Stimulated activated CD8-positive, alpha-beta memory T cell treated with anti-CD3 and anti-CD28 coated beads, Interleukin-2, amount 100 ng/mL, for 48 hours (primary cell): ENCODE results near the gene NDUFB10.

ENCODE experiments used
- DNase-seq, 2 donors: peaks; one replicate each; pipeline ENCODE4 v3.0.0-alpha.2; 2020; ENCODE audit warnings: low read depth in 2 of 2

The NDUFB10 gene

DNA sequence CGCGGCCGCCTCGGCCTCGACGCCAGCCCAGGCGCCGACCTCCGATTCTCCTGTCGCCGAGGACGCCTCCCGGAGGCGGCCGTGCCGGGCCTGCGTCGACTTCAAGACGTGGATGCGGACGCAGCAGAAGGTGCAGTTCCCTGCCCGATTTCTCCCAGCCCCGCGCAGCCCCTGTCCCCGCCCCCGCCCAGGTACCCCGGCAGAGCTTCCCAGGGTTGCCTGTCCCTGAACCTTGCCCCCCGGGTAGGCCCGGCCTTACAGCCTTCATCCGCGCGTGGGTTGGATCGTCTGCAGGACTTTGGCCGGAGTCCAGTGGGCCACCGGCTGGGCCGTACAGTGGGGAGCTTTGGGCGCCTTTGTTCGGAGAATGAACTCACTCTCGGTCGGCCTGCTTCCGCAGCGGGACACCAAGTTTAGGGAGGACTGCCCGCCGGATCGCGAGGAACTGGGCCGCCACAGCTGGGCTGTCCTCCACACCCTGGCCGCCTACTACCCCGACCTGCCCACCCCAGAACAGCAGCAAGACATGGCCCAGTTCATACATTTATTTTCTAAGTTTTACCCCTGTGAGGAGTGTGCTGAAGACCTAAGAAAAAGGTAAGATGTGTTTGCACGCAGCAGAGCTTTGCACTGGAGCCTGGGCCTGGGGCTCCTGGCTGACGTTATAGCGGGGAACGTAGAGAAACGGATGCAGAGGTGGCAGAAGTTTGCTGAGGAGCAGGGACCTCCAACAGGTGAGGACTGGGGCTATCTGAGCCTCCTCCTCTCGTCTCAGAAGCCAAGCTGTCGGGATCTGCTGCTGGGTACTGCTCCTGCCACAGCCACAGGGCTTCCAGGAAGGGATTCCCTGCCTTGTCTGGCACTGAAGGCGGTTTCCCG lies 25.2 kb downstream of the NDUFB10 start:
- DNase-seq: no peak

DNA sequence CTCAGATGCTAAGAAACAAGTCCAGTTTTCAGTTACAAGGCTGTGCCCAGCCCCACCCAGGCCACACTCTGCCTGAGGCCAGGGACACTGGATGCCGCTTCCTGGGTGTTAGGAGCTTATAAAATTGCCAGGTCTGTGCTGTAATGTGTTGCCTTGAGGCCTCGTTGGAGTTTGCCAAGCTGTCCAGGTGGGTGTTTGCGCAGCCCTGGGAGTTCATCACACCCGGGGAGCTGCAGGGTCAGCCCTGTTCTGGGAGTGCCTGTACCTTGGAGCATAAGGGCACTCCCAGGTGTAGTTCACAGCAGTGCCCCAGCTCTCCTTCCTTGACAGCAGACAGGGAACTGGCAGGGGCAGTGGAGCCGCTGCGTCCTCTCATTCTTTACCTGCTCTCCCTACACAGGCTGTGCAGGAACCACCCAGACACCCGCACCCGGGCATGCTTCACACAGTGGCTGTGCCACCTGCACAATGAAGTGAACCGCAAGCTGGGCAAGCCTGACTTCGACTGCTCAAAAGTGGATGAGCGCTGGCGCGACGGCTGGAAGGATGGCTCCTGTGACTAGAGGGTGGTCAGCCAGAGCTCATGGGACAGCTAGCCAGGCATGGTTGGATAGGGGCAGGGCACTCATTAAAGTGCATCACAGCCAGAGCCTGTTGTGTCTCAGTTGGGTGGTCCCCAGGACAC lies 26.3 kb downstream of the NDUFB10 start:
- DNase-seq: no peak

DNA sequence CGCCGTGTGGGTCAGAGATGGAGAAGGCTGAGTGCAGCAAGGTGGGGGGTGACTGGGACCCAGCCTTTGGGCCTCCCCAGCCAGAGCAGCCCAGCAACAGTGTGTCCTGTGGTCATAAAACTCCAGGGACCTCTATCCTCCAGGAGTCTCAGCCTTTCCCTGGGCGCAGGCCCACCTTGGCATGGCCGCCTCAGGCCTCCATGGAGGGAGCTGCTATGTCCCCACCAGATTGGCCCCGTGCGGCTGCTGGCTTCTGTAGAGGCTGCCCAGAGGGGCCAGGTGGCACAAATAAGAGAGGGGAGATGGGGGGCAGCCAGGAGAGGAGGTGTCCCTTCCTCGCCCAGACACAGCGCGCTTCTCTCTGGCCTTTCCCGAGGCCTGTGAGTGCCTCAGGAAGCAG lies 27.9 kb downstream of the NDUFB10 start:
- no peak for DNase-seq

DNA sequence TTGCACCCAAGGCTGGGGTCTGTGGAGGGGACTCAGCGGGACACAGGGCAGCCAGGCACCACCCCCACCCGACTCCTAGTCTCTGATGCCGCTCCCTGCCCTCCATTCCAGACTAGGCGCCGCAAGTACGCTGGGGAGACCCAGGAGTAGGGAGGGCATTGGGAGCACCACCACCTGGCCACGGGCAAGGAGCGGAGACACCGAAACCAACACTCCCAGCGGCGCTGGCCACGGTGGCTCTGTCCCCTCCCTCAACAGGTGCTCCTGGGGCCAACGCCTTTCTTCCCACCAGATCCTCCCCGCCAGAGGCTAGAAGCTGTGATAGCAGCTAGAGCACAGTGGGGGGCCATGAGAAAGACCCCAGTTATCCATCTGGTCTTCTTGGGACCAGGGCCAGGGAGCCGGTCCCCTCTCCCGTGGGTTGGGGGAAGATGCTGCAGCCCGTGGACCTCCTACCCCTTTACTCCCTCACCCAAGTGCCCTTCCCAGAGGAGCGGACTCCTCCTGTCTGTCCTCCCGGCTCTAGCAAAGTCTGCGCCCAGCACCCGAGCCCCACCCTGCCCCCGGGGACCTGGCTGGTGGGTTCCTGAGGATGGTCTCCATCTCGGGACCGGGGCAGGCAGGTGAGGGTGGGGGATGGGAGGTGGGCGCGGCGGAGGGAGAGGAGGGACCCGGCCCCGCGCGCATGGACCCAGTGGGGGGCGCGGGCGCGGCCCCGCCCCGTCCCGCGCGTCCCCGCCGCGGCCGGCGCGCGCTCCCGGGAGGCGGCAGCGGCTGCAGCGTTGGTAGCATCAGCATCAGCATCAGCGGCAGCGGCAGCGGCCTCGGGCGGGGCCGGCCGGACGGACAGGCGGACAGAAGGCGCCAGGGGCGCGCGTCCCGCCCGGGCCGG lies 30.1 kb downstream of the NDUFB10 start, which contains the start of gene SYNGR3:
TSS of gene SYNGR3 (plus strand) at position 762 of the 892 bp plus-strand sequence. CDS start 133 bp downstream, outside the sequence.
- no peak for DNase-seq

DNA sequence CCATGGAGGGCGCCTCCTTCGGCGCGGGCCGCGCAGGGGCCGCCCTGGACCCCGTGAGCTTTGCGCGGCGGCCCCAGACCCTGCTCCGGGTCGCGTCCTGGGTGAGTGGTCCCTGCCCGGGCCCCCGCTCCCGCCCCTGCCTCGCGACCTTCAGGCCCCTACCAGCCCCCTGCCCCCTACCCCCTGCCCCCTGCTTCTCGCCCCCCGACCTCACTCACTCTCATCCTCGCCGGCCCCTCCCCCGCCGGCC lies 30.7 kb downstream of the NDUFB10 start:
- no peak for DNase-seq

DNA sequence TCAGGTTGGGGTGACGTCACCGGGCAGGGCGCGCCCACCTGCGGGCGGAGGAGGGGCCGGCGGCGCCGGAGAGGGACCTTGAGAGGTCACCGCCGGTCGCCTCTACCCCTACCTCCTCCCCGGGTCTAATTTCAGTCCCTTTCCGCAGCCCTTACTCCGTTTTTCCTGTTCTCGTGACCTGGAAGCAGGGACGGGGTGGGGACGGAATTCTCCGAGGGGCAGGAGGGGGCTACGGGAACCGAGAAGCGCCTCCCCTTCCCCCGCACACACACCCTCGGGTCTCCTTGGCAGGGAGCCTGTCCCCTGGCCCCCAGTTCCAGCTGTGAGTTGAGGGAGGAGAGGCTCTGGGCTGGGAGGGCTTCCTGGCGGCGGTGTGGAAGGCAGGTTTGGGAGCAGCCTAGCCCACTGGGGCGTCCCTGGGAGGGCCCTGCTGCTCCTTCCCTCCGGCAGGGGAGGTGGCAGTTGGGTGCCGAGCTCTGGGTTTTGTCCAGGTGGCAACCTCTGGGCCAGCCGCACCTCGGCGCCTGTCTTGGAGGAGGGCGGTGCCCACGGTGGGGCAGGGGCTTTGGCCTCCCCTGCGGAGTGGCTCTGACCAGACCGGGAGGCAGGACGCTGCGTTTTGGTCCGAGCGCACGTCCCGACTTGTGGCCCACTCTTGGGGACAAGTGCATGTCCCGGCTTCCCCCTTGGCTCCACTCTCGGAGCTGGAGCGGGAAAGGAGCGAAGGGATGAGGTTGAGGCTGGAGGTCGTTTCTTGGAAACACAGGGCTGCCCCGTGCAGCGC lies 31.2 kb downstream of the NDUFB10 start:
- DNase-seq: no peak

DNA sequence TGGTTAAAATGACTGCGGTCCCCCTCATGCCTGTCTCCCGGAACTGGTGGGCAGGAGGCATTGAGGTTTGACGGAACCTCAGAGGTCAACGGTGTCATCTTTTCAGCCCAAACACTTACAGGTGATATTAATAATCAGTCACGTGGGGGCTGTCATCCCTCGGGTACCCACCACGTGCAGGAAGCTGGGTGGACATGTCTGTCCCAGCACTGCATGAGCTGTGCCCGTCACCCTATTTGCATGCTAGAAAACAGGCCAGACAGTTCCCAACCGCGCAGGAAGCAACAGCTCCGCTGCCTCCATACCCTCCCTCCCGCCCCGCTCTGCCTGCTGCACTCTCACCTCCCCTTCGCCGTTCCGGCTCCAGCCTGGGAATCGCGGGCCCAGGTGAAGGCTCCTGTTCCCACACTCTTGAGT lies 31.8 kb downstream of the NDUFB10 start:
- no peak for DNase-seq

DNA sequence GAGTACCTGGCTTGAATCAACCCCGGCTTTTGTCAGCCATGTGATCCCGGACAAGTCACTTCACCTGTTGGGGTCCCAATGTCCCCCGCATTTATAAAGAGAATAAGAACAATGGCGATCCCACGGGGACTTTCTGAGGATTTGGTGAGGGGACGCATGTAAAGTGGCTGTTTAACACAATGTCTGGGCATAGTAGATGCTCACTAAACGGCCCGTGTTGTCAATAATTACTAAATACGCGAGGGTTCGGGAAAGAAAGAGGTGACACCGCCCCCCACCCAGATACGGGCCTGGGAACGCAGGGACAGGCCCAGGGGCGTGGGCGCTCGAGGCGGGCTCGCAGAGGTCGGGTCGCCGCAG lies 32.2 kb downstream of the NDUFB10 start:
- no peak for DNase-seq

DNA sequence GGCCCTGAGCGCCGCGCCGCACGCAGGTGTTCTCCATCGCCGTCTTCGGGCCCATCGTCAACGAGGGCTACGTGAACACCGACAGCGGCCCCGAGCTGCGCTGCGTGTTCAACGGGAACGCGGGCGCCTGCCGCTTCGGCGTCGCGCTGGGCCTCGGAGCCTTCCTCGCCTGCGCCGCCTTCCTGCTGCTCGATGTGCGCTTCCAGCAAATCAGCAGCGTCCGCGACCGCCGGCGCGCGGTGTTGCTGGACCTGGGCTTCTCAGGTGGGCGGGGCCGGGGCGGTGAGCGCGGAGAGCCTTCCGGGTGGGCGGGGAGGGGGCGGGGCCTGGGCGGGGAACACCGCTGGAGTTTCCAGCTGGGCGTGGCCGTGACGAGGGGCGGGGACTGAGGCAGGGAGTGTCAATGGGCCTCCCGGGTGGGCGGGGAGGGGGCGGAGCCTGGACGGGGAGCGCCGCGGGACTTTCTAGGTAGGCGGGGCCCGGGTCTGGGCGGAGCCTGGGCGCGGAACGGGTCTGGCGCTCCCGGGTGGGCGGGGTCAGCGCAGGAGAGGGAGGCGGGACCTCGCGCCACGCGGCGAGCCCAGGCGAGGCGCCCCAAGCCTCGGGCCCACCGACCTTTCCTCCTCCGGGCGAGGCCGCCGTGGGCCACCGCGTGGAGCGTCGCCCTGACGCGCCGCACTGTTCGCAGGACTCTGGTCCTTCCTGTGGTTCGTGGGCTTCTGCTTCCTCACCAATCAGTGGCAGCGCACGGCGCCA lies 32.8 kb downstream of the NDUFB10 start:
- peak; percentile 97 to 98 for DNase-seq

DNA sequence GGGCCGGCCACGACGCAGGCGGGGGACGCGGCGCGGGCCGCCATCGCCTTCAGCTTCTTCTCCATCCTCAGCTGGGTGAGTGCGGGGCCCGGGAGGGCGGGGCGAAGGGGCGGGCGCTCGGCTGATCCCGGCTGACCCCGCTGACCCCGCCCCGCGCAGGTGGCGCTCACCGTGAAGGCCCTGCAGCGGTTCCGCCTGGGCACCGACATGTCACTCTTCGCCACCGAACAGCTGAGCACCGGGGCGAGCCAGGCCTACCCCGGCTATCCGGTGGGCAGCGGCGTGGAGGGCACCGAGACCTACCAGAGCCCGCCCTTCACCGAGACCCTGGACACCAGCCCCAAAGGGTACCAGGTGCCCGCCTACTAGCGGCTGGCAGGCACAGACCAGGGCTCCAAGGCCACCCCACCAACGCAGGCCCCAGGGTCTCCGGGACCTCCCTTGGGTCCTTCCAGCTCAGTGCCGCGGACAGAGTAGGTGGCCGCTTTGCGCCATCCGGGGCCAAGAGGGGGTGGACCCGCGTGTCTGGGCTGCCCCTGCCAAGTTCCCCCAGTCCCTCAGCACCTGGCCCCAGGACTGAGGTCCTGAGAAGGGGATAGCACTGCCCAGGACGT lies 33.5 kb downstream of the NDUFB10 start:
- DNase-seq: no peak

DNA sequence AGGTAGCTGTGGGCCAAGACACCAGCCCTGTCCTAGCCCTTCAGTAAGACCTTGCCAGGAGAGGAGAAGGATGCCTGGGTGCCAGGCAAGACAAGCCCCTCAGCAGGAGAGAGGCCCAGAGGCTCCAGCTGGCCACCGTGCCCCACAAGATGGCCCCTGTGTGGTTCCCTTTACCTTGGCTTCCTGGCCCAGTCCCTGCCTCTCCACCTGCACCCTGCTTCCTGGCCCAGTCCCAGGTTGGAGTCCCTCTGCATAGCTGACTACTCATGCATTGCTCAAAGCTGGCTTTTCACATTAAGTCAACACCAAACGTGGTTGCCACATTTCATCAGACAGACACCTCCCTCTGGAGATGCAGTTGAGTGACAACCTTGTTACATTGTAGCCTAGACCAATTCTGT lies 34.4 kb downstream of the NDUFB10 start:
- no peak for DNase-seq

DNA sequence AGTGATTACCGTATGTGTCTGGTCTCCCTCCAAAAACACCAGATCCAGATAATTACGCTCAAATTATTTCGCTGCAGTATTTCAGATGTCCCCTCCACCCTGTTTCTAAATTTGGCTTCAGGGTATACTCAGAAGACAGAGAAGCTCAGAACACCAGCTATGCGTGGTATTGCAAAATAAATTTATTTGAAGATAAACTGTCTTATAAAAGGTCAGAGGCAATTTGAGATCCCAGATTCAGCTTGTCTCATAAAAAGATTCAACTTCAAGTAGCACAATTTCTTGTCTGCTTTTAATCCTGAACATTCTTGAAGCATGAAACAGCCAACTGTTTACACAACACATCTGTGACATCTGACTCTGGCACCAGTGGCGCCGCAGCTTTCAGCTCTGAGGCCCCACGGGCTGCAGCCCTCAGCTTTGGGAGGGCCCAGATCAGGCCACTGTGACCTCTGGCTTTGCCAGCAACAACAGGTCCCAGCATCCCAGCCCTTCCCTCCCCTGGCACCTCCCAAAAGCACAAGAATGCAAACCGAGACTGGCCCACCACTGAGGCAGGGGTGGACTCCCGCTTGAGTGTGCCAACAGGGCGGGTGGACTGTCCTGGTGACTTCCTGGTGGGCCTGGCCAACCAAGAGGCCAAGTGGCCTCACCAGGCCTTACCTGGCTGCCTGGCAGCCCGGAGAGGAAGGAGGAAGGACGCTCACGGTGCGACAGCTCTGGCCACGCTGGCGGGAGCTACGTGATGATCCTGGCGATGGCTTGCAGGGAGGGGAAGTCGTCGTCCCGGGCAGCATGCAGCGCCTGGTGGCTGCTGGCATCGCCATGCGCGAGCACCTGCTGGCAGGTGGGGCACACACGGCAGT lies 38.4 kb downstream of the NDUFB10 start:
- no peak for DNase-seq

DNA sequence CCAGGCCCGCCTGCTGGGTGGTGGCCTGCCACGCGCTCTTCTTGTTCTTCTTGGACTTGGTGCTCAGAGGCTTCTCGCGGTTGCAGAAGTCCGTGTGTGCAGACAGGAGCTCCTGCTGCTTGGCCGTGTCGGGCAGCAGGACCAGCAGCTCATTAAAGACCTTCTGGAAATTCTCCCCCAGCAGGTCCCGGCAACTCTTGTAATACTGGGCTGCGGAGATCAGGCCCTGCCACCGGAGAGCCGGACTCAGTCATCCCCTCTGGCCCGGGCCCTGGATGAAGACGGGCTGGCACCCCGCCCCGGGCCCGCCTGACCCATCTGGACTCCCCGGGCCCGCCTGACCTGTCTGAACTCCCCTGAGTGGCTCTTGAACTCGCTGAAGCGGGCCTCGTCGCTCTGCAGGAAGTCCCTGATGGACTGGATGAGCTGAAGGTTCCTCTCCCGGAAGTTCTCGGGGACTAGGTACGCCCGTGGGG lies 39.1 kb downstream of the NDUFB10 start:
- DNase-seq: no peak

DNA sequence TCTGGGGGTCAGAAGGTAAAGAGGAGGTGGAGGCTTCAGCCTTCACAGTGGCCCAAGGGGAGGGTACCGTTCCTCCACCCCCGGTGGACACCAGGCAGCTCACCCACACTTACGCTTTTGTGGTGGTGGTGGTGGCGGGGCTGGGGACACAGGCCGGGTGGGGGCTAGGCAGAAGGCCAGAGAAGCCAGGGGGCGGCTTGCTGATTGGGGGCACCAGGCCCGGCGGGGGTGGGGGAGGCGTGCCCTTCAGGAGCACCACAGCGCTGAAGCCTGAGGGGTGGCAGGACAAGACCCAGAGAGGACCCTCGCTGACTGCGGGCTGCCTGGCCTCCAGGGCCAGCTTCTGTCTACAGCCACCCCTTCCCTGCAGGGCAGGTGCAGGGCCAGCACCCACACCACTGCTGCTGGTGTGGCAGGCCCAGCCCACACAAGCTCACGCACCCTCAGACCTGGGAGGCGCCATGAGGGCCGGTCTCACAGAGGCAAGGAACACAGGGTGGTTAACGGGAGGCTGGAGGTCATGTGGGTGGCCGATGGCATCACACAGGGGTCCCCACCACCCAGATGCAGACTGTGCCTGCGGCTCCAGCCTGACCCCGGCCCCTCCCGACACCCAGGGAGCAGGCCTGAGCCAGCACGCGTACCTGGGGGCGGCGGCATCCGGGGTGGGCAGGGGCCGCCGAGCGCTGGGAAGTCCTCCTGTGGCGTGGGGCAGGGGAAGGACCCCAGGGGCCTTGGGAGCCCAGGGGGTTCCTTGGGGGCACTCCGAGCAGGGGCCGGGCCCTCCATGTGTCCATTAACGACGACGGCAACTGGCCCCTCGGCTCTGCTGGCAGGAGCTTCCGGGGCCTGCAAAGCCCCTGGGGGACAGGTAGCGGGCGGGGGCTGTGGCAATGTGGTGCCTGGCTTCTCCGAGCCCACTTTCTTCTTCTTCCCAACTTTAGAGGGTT lies 39.8 kb downstream of the NDUFB10 start:
- DNase-seq: no peak

DNA sequence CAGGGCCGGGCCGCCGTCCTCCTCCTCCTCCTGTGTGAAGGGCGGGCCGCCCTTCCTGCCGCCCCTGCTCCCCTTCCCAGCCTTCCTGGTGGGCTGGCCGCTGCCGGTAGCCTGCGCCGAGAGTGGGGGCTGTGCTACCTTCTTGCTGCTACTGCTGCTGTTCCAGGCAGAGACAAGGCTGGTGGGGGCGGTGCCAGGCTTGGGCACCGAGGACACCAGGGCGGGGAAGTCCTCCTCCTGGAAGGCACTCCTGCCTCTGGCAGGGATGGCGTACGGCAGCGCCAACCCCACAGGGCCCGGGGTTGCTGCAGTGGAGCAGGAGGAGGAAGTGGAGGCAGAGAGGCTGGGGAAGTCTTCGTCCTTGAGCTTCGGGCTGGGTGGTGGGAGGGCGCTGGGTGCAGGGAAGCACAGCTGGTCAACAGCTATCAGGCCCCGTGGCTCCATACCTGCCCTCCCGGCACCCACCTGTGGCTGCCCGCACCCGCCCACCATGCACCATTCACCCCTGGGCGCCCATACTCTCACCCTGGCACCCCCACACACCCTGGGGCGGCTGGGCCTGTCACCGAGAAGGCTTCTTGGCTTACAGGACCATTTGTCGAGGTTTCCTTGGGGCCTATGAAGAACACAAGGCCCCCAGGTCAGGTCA lies 40.7 kb downstream of the NDUFB10 start:
- no peak for DNase-seq

DNA sequence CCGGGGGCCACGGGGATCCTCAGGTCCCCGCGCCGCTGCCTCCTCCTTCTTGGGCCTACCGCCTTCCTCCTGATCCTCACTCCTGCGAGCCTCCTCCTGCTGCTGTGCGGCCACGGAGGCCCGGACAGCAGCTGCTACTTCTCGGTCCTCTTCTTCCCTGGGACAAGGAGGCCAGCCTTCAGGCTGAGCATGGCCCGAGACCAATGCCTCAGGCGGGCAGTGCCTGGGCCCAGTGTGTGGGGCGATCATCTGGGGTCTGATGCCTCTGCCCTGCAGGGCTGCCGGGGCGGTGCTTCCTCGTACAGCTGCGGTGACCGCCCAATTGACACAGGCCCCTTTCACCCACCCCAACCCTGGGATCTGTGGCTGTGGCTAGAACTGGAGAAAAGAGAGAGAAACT lies 41.7 kb downstream of the NDUFB10 start:
- DNase-seq: no peak

DNA sequence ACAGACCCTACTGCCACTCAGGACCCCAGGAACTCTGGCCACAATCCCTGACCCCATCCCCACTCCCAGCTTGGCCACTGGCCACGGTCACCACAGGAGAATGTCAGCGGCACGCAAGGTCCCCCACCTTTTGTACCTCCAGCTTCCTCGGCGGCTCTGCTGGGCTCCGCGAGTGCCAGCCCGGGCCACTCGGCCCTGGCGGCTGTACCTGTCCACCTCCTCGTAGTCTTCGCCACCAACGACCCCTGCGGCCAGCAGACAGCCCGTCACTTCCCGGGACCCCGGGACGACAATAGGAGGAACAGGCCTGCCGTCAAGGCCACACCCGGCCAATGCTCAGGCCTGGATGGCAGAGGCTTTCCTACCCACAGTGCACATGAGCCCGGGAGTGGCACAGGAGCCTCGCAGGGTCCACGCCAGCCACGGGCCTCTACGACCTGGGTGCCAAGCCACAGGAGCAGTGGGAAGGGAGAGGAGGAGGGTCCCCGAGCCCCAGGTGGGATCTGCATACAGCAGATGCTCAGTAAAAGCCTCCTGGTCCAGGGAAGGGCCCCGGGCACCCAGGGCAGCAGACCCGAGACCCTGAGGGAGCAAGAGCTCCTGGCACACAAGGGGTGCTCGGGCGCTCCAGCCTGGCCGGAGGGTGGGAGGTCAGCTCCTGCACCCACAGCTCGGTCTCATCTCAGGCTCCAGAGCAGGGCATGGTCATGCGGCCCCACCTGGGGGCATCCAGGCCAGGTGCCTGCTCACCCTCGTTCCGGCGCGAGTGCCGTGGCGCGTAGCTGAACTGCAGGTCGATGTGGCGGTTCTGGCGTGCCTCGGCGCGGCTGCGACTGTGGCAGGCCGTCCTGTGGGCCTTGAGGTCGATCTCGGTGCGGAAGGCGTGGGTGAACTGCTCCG lies 42.4 kb downstream of the NDUFB10 start:
- DNase-seq: no peak
